NCI-H526 (cell line): ENCODE measurements around the gene PRSS50.

Experiments used
- DNase-seq, 2 experiments: peaks; one replicate each; lab custom pipeline; 2025; lab: John Stamatoyannopoulos, UW

Gene PRSS50

DNA sequence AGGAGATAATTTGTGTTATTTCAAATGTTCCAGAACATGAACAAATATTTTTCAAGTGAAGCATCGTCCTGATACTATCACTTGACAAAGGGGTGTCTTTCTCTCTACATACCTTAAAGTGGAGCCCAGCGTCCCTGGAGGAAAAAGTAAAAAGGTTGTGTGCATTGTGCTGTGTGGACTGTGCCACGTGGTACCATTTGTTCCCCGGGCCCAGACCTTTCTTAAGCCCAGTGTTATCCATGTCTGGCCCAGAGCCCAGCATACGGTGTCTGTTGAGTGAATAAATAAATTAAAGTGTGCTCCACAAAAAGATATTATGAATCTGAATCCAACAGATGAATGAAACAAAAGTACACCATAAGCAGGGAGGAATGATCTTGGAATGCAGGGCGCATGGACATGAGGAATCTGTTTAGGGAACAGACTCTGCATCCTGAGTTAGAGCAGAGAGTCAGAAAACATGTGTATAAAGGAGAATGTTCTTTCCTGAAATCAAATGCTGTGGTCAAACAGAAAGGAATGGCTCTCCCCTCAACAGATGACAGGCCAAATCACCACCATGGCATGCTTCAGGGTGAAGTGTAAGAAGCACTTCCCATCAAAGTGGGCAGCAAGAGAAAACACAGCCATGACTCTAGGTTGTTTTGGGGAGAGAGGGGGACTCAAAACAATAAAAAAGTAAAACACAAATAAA is 8.1 kb upstream of the PRSS50 start:
- no peak for DNase-seq

DNA sequence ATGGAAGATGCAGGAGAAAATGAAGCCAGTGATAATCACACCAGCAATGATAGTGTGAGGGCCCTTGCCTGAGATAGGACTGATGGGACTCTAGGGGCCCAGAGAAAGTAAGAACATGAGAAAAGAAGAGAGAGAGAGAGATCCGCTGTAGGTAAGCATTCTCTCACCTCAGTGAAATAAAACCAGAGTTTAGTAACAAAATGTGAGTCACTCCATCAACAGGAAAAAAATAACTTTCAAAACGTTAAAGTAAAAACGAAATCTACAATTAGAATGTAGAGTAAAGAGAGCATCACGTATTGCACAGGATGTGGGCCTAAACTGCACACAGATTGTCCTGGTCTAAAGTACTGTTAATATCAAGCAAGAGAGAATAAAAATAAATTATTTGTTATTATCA is 6.8 kb upstream of the PRSS50 start:
- no peak for DNase-seq

DNA sequence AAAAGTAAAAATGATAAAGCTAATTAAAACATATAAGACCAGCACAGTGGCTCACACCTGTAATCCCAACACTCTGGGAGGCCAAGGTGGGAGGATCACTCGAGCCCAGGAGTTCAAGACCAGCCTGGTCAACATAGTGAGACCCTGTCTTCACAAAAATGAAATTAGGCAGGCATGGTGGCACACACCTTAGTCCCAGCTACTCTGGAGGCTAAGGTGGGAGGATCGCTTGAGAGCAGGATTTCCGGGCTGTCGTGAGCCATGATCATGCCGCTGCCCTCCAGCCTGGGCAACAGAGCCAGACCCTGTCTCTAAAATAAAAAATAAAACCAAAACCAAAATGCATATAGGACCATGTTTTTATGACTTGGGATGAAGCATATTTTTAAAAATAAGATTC is 4.8 kb upstream of the PRSS50 start:
- DNase-seq = no peak

GRCh38 chr3:46721009-46721408 is 3.3 kb upstream of the PRSS50 start:
- no peak for DNase-seq

DNA sequence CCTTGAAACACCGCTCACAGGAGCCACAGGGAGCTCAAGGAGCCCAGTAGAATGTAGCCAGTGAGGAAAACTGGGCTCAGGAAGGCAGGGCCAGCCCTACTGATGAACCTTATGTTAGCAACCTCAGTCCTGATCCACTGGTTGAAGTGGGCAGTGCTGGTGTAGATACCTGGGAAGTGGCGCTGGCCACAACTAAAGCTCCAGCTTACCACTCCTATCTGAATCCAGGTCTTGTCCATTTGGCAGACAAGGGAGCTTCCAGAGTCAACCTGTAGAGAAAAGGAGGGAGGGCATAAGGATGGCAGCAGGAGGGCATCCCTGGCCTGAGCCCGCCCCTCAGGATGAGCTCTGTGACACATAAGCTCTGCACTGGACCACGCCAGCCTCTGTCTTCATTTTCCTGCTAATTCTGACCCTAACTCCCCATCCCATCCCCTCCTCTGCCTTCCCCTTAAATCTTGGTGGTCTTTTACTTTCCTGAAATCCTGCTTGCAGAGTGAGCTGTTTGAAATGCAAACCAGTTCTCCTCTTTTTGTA is 2.1 kb upstream of the PRSS50 start:
- DNase-seq = no peak

- DNase-seq = no peak
These were observed 1.4 kb upstream of the PRSS50 start for GRCh38 chr3:46719044-46719565.

GRCh38 chr3:46716461-46717441 is 918 bp downstream of the PRSS50 start:
- no peak for DNase-seq

DNA sequence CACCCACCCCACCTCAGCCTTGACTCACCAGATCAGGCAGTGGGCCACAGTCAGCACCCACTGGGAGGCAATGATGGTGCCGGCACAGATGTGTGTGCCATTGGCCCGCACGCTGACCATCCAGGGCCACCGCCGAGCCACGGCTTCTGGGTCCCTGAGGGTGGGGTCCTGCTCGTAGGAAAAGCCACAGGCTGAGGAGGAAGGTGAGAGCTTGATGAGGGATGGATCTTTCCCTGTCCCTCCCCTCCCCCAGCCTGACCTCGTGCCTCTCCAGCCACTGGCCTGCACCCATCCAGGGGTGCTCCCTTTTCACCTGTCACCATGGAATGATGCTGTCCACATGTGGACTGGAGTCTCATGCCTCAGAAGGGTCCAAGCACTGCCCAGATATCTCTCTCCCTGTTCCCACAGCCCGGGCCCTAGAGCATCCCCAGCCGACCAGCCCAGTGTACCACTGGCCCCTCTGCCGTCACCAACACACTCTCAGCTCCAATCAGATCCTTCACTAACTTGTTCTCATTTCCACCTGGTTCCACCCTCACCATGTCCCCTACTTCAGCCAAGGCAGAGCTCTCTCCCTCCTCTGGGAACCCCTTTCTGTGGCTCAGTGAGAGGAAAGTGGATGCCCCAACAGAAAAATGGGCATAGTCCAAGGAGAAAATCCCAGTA is 2.0 kb downstream of the PRSS50 start:
- DNase-seq = no peak

GRCh38 chr3:46714728-46715506 is 2.8 kb downstream of the PRSS50 start:
- DNase-seq = no peak

GRCh38 chr3:46713898-46714552 is 3.6 kb downstream of the PRSS50 start:
- no peak for DNase-seq

DNA sequence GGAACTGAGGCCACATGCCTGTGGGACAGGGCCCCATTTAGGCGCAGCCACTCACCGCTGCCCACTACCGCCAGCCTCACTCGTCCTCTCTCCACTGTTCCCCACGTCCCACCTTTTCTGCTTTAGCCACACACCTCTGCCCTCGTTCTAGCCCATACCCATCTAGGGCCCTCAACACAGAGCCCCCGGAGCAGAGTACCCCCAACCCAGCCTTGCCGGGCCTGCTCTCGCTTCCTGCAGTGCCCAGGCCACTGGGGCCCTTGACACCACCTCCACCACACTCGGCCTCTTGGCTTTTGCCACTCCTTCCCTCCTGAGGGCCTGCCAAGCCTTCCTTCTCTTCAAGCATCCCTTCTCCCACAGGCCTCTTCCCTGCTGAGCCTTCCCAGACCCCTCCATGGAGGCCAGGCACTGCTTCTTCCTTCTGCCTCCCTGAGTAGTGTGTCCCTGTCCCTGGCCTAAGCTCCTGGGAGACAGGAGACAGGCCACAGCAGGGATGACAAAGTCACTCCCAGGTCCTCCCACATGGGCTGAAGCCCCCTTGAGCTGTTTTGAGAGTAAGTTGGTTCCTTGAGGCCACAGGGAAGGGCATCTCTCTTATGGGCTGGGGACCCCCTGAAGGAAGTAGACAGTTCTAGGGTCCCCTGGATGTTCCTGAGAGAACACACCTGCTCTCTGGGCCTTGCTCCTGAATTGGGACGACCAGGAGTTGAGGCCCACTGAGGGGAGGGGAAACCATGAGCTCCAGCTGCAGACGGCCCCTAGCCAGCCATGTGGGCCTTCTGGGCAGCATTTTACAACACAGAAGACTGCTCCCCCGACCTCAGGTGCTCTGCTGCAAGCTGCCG is 4.4 kb downstream of the PRSS50 start:
- DNase-seq = no peak

- DNase-seq = no peak
These were observed 5.2 kb downstream of the PRSS50 start for GRCh38 chr3:46712191-46713049.

GRCh38 chr3:46711760-46712159 is 5.9 kb downstream of the PRSS50 start:
- DNase-seq = no peak

GRCh38 chr3:46711305-46711704 is 6.4 kb downstream of the PRSS50 start:
- no peak for DNase-seq

- DNase-seq = no peak
These were observed 6.9 kb downstream of the PRSS50 start for GRCh38 chr3:46710671-46711295.

GRCh38 chr3:46710229-46710628 is 7.4 kb downstream of the PRSS50 start:
- no peak for DNase-seq

DNA sequence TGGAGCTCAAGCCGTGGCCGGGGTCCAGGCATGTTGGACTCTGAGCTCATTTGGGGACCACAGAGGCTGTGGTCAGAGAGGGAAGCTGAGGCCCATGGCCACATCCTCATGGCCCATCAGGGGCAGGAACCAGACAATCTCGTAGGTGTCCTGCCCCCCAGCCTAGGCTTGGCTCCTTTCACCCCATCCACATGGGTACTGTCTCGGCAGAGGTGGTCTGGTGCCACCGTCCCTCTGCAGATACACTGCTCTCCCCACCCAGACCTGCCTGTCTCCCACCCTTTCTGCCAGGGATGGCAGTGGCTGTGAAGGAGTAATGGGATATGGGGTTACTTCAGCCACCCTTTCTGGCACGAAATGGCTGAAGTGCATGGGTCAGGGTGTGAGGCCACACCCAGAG is 7.9 kb downstream of the PRSS50 start:
- no peak for DNase-seq

GRCh38 chr3:46709157-46709654 is 8.5 kb downstream of the PRSS50 start:
- no peak for DNase-seq
